Measurements from ENCODE around the gene TEAD4. TPM values are rescaled to one million over a fixed set of nuclear protein-coding genes. Genes with fewer than 3 reads are reported as not detected.

Gene TEAD4
- total RNA-seq, 4 donors from 2014 or later: 14.8 to 34.3 (median 23.4) TPM

- no peak for DNase-seq (ENCODE audit: low spot score in 2 of 2)
- H3K4me3 ChIP-seq (ENCODE audit: low read depth, poor library complexity, severe bottlenecking): no peak overlapping the region
- TF ChIP-seq POLR2A (IDR thresholded peaks at IDR 0.05) (no peak), CTCF (IDR thresholded peaks at IDR 0.05) (no peak)
- intact Hi-C loops (cut with DNase I; ENCODE audit: low total_unique reads): no loop called here
- 88 to 94% methylated on average over 5 of the region's 5 CpGs for WGBS, 2 donors
Measured at GRCh38 chr12:3002646-3003045, 43.4 kb downstream of the TEAD4 start.

- intact Hi-C loops (cut with DNase I; ENCODE audit: low total_unique reads): no loop called here
- H3K4me3 ChIP-seq (ENCODE audit: low read depth, poor library complexity, severe bottlenecking): no peak overlapping the region
- WGBS, 2 donors: 84 to 86% methylated on average over 11 to 15 of the region's 15 CpGs
- no peak for TF ChIP-seq CTCF (IDR thresholded peaks at IDR 0.05)
- no peak for TF ChIP-seq POLR2A (IDR thresholded peaks at IDR 0.05)
- DNase-seq (ENCODE audit: low spot score in 2 of 2): no peak
Measured at GRCh38 chr12:3003357-3003992, 44.3 kb downstream of the TEAD4 start.

- 62 to 69% methylated on average over 15 of the region's 15 CpGs for WGBS, 2 donors
- TF ChIP-seq CTCF (IDR thresholded peaks at IDR 0.05): no peak
- no peak for TF ChIP-seq POLR2A (IDR thresholded peaks at IDR 0.05)
- no peak for DNase-seq (ENCODE audit: low spot score in 2 of 2)
- no peak overlapping the region for H3K4me3 ChIP-seq (ENCODE audit: low read depth, poor library complexity, severe bottlenecking)
- intact Hi-C loops (cut with DNase I; ENCODE audit: low total_unique reads): no loop called here
Measured at GRCh38 chr12:3004655-3005565, 45.7 kb downstream of the TEAD4 start.

- 94 to 97% methylated on average over 8 of the region's 8 CpGs for WGBS, 2 donors
- no peak for DNase-seq (ENCODE audit: low spot score in 2 of 2)
- H3K4me3 ChIP-seq (ENCODE audit: low read depth, poor library complexity, severe bottlenecking): no peak overlapping the region
- no peak for TF ChIP-seq CTCF (IDR thresholded peaks at IDR 0.05)
- TF ChIP-seq POLR2A (IDR thresholded peaks at IDR 0.05): no peak
- intact Hi-C loops (cut with DNase I; ENCODE audit: low total_unique reads): no loop called here
Measured at GRCh38 chr12:3005736-3006135, 46.5 kb downstream of the TEAD4 start.

GRCh38 chr12:3009780-3010179, 50.6 kb downstream of the TEAD4 start:
- no peak for DNase-seq (ENCODE audit: low spot score in 2 of 2)
- intact Hi-C loops (cut with DNase I; ENCODE audit: low total_unique reads): no loop called here
- WGBS, 2 donors: 92 to 94% methylated on average over 11 to 14 of the region's 14 CpGs
- TF ChIP-seq POLR2A (IDR thresholded peaks at IDR 0.05) (no peak), CTCF (IDR thresholded peaks at IDR 0.05) (no peak)
- no peak overlapping the region for H3K4me3 ChIP-seq (ENCODE audit: low read depth, poor library complexity, severe bottlenecking)
